K562 (cell line): ENCODE data around the gene SCARB2. TPM values are rescaled to one million over a fixed set of nuclear protein-coding genes. Genes with fewer than 3 reads are reported as not detected.

Source experiments
- ARNT ChIP-seq, 2 experiments: fragments of 450-650 bp; IDR thresholded peaks; 2 replicates each; pipeline ENCODE4 v1.6.1; 2016; ENCODE audit warnings: mild to moderate bottlenecking in 1 of 2
- DMBX1 ChIP-seq: fragments of 250-450 bp; sonication (Bioruptor Pico); IDR thresholded peaks from 2 replicates; pipeline ENCODE4 v1.8.0; 2022; ENCODE audit warnings: inconsistent platforms, mild to moderate bottlenecking, moderate library complexity, borderline replicate concordance
- ERF ChIP-seq: fragments of 450-650 bp; formaldehyde crosslinking; IDR thresholded peaks from 2 replicates; pipeline ENCODE4 v1.4.0; 2020; ENCODE audit warnings: mild to moderate bottlenecking, mixed read lengths
- ETV5 ChIP-seq: sonication (generic); formaldehyde crosslinking; IDR thresholded peaks from 2 replicates; pipeline ENCODE4 v1.4.0; 2020; ENCODE audit warnings: low read depth, mild to moderate bottlenecking, missing genetic modification reagents
- IFI16 ChIP-seq: fragments of 250-450 bp; sonication (Bioruptor Pico); IDR thresholded peaks from 2 replicates; pipeline ENCODE4 v2.1.2; 2022; ENCODE audit warnings: mild to moderate bottlenecking, inconsistent platforms
- MCM5 ChIP-seq: fragments of 450-650 bp; IDR thresholded peaks from 2 replicates; pipeline ENCODE4 v1.6.1; 2016; ENCODE audit warnings: low read depth
- SP2 ChIP-seq: IDR thresholded peaks from 2 replicates; pipeline ENCODE4 v1.6.1; 2011; ENCODE audit warnings: mild to moderate bottlenecking, low read depth, low read length, moderate library complexity; ENCODE audit not compliant: poor library complexity, severe bottlenecking; ENCODE audit errors: extremely low read depth
- ZFPM2 ChIP-seq: fragments of 250-450 bp; sonication (Bioruptor Pico); IDR thresholded peaks from 2 replicates; pipeline ENCODE4 v1.5.1; 2022; ENCODE audit warnings: mild to moderate bottlenecking
- polyA plus RNA-seq, 8 experiments: library from polyadenylated mRNA; depleted of rRNA in 4 of 8; stranded (reverse) in 5 of 8; unstranded in 3 of 8; fragments of >200 nt; fragmentation: Nextera tagmentation in 2 of 8; fragmentation: Illumina TruSeq in 1 of 8; extraction: Ambion mirVana in 2 of 8; extraction: Trizol in 1 of 8; gene quantifications; 2 replicates each; pipeline versions ENCODE4 v1.2.1 to v1.2.3, GENCODE V29; 2011 to 2014; ENCODE audit warnings: inconsistent platforms in 1 of 8, missing spikeins in 1 of 8
- total RNA-seq, 7 experiments: library from RNA; depleted of rRNA in 6 of 7; stranded (reverse); fragments of >200 nt in 6 of 7; fragmentation: Illumina TruSeq in 2 of 7; extraction: Trizol in 2 of 7; gene quantifications; 2 replicates each; pipeline versions ENCODE4 v1.2.1 to v1.2.3, GENCODE V29; 2011 to 2021; ENCODE audit warnings: low replicate concordance in 1 of 7
- TF ChIP-seq, protein P1 (sequence below): sonication (generic); formaldehyde crosslinking; IDR thresholded peaks from 2 replicates; pipeline ENCODE4 v1.8.0; 2023; ENCODE audit warnings: missing genetic modification reagents, mild to moderate bottlenecking, borderline replicate concordance
- TF ChIP-seq, protein P2 (sequence below): fragments of 250-450 bp; sonication (Bioruptor Pico); IDR thresholded peaks from 2 replicates; pipeline ENCODE4 v1.8.0; 2021; ENCODE audit warnings: borderline replicate concordance, mild to moderate bottlenecking, moderate library complexity; ENCODE audit not compliant: poor library complexity, severe bottlenecking
- TF ChIP-seq, protein P3 (sequence below): fragments of 250-450 bp; sonication (Bioruptor Pico); IDR thresholded peaks from 2 replicates; pipeline ENCODE4 v1.5.0; 2020; ENCODE audit warnings: mild to moderate bottlenecking, borderline replicate concordance
- TF ChIP-seq, protein P4 (sequence below), 2 experiments: fragments of 450-650 bp; IDR thresholded peaks; 2 replicates each; pipeline ENCODE4 v1.6.1; 2016
- TF ChIP-seq, protein P5 (sequence below): sonication (generic); formaldehyde crosslinking; IDR thresholded peaks from 2 replicates; pipeline ENCODE4 v1.8.0; 2022; ENCODE audit warnings: missing genetic modification reagents, mild to moderate bottlenecking, borderline replicate concordance

The SCARB2 gene
- total and polyA plus RNA-seq, 9 of the 15 experiments (the other 6 are each of a cell fraction or from before 2014, with no cell fraction given) = 6.1 to 25.8 (median 17.8) TPM

DNA sequence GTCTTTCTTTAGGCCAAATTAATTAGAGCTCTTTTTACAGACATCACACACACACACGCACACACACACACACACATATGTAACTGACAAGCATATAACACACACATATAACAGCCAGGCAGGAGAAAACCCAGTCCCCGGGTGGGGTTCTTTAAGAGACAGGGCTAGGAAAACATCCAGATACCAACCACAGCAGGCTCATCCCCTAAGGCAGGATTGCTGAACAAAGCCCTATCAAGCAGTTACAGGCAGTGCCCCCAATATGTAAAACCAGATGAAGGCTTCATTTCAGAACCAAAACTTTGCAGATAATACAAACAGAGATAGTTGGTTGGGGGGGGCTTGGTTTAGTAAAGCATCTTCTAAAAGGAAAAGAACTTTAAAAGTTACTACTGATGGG is 19.9 kb upstream of the SCARB2 start (continued):
- TF ChIP-seq, protein P1, sequence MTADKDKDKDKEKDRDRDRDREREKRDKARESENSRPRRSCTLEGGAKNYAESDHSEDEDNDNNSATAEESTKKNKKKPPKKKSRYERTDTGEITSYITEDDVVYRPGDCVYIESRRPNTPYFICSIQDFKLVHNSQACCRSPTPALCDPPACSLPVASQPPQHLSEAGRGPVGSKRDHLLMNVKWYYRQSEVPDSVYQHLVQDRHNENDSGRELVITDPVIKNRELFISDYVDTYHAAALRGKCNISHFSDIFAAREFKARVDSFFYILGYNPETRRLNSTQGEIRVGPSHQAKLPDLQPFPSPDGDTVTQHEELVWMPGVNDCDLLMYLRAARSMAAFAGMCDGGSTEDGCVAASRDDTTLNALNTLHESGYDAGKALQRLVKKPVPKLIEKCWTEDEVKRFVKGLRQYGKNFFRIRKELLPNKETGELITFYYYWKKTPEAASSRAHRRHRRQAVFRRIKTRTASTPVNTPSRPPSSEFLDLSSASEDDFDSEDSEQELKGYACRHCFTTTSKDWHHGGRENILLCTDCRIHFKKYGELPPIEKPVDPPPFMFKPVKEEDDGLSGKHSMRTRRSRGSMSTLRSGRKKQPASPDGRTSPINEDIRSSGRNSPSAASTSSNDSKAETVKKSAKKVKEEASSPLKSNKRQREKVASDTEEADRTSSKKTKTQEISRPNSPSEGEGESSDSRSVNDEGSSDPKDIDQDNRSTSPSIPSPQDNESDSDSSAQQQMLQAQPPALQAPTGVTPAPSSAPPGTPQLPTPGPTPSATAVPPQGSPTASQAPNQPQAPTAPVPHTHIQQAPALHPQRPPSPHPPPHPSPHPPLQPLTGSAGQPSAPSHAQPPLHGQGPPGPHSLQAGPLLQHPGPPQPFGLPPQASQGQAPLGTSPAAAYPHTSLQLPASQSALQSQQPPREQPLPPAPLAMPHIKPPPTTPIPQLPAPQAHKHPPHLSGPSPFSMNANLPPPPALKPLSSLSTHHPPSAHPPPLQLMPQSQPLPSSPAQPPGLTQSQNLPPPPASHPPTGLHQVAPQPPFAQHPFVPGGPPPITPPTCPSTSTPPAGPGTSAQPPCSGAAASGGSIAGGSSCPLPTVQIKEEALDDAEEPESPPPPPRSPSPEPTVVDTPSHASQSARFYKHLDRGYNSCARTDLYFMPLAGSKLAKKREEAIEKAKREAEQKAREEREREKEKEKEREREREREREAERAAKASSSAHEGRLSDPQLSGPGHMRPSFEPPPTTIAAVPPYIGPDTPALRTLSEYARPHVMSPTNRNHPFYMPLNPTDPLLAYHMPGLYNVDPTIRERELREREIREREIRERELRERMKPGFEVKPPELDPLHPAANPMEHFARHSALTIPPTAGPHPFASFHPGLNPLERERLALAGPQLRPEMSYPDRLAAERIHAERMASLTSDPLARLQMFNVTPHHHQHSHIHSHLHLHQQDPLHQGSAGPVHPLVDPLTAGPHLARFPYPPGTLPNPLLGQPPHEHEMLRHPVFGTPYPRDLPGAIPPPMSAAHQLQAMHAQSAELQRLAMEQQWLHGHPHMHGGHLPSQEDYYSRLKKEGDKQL = no peak
- TF ChIP-seq, protein P2, sequence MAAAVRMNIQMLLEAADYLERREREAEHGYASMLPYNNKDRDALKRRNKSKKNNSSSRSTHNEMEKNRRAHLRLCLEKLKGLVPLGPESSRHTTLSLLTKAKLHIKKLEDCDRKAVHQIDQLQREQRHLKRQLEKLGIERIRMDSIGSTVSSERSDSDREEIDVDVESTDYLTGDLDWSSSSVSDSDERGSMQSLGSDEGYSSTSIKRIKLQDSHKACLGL = no peak
- TF ChIP-seq ERF (CRISPR knock-in tag) (no peak), ARNT (IDR thresholded peaks at IDR 0.05) (no peak), ZFPM2 (CRISPR knock-in tag) (no peak), ETV5 (CRISPR knock-in tag) (no peak), MCM5 (no peak), SP2 (no peak), IFI16 (no peak), DMBX1 (CRISPR knock-in tag) (no peak)
- TF ChIP-seq, protein P3, sequence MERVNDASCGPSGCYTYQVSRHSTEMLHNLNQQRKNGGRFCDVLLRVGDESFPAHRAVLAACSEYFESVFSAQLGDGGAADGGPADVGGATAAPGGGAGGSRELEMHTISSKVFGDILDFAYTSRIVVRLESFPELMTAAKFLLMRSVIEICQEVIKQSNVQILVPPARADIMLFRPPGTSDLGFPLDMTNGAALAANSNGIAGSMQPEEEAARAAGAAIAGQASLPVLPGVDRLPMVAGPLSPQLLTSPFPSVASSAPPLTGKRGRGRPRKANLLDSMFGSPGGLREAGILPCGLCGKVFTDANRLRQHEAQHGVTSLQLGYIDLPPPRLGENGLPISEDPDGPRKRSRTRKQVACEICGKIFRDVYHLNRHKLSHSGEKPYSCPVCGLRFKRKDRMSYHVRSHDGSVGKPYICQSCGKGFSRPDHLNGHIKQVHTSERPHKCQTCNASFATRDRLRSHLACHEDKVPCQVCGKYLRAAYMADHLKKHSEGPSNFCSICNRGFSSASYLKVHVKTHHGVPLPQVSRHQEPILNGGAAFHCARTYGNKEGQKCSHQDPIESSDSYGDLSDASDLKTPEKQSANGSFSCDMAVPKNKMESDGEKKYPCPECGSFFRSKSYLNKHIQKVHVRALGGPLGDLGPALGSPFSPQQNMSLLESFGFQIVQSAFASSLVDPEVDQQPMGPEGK (CRISPR knock-in tag) = no peak
- TF ChIP-seq, protein P4, sequence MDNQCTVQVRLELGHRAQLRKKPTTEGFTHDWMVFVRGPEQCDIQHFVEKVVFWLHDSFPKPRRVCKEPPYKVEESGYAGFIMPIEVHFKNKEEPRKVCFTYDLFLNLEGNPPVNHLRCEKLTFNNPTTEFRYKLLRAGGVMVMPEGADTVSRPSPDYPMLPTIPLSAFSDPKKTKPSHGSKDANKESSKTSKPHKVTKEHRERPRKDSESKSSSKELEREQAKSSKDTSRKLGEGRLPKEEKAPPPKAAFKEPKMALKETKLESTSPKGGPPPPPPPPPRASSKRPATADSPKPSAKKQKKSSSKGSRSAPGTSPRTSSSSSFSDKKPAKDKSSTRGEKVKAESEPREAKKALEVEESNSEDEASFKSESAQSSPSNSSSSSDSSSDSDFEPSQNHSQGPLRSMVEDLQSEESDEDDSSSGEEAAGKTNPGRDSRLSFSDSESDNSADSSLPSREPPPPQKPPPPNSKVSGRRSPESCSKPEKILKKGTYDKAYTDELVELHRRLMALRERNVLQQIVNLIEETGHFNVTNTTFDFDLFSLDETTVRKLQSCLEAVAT (IDR thresholded peaks at IDR 0.05) = no peak
- TF ChIP-seq, protein P5, sequence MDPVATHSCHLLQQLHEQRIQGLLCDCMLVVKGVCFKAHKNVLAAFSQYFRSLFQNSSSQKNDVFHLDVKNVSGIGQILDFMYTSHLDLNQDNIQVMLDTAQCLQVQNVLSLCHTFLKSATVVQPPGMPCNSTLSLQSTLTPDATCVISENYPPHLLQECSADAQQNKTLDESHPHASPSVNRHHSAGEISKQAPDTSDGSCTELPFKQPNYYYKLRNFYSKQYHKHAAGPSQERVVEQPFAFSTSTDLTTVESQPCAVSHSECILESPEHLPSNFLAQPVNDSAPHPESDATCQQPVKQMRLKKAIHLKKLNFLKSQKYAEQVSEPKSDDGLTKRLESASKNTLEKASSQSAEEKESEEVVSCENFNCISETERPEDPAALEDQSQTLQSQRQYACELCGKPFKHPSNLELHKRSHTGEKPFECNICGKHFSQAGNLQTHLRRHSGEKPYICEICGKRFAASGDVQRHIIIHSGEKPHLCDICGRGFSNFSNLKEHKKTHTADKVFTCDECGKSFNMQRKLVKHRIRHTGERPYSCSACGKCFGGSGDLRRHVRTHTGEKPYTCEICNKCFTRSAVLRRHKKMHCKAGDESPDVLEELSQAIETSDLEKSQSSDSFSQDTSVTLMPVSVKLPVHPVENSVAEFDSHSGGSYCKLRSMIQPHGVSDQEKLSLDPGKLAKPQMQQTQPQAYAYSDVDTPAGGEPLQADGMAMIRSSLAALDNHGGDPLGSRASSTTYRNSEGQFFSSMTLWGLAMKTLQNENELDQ (CRISPR knock-in tag) = no peak
